A204.1 (cell line): ENCODE results near the gene ABAT.
"Not testable (repeated sequence)": the region's sequence is repeated elsewhere in the genome, so short reads cannot be mapped to it uniquely, and the experiment has no call there.

Experiments used
- FAIRE-seq: peaks from 2 replicates; lab custom pipeline; 2012; peaks lifted over from hg19 to GRCh38; lab: Jason Lieb, UNC

The ABAT gene

GRCh38 chr16:8682551-8683259 is 8.3 kb downstream of the ABAT start:
- FAIRE-seq, result no peak

DNA sequence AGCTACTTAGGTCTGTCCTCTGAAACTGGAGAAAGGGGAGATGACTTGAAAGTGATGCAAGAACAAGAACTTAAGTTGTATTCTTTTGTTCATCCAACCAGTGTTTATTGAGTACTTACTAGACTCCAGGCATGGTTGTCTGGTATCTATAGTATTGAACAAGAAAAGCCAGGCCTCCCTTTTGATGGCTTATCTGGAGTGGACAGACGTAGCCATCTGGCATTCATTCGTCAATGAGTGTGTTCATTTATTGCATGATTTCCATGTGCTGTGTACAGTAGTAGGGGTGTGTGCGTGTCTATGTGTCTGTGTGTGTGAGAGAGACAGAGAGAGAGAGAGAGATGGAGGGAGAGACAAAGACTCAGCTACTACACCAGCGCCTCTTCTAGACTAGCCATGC is 9.2 kb downstream of the ABAT start:
- no peak for FAIRE-seq

- FAIRE-seq, result no peak
Measured at GRCh38 chr16:8685617-8686016, 11.2 kb downstream of the ABAT start.

- FAIRE-seq, result no peak
Measured at GRCh38 chr16:8686031-8686621, 11.7 kb downstream of the ABAT start.

GRCh38 chr16:8686879-8687278 is 12.5 kb downstream of the ABAT start:
- FAIRE-seq, result no peak

- no peak for FAIRE-seq
Measured at GRCh38 chr16:8689686-8690085, 15.3 kb downstream of the ABAT start.

GRCh38 chr16:8691728-8692127 is 17.3 kb downstream of the ABAT start:
- no peak for FAIRE-seq

- no peak for FAIRE-seq
Measured at GRCh38 chr16:8694795-8695728, 20.6 kb downstream of the ABAT start.

DNA sequence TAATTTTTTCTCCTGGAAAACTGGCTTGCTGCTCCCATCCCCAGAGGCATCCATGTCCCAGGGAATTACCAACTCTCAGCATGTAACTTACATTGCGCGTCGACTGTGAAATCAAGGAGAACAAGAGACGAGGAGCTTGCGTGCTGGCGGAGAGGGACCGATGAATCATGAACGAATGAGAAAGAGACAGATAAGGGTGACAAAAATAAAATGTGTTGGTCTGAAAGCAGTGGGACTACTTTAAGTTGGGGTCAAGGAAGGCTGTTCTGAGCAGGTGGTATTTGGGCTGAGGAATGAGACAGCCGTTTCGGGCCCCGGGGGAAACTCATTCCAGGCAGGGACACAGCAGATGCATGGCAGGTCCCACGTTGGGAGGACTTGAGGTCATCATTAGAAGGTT is 22.5 kb downstream of the ABAT start:
- FAIRE-seq, result no peak

DNA sequence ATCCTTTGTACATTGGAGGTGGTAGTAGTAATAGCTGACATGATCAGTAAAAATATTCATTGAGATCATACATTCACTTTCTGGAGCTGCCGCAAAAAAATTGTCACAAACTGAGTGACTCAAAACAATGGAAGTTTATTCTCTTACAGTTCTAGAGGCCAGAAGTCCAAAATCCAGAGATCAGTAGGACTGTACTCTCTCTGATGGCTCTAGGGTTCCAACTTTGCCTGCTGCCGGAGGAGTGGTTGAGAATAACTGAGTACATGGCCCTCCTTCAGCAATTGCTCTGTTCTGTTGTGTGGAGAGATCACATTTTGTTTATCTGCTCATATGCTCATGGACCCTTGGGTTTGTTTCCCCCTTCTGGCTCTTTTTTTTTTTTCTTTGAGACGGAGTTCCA is 23.5 kb downstream of the ABAT start:
- no peak for FAIRE-seq

GRCh38 chr16:8703693-8704092 is 29.3 kb downstream of the ABAT start:
- FAIRE-seq, result no peak

DNA sequence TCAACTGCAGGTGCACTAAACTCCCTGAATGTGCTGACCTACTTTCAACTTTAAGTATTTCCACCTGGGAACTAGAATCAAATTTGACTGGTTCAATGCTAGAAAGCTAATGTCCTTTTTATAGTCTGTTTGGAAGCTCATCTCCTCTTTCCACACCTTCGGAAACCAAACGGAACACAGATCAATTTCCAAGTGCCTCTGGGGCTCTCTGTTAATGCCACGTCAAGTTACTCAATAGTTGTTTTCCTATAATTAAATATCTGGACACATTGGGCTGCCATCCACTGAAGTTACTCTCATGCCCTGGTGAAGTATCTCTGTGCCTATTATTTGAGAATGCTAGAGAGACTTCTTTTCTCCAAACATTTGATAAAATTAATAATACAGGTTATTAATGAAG is 29.7 kb downstream of the ABAT start:
- no peak for FAIRE-seq

DNA sequence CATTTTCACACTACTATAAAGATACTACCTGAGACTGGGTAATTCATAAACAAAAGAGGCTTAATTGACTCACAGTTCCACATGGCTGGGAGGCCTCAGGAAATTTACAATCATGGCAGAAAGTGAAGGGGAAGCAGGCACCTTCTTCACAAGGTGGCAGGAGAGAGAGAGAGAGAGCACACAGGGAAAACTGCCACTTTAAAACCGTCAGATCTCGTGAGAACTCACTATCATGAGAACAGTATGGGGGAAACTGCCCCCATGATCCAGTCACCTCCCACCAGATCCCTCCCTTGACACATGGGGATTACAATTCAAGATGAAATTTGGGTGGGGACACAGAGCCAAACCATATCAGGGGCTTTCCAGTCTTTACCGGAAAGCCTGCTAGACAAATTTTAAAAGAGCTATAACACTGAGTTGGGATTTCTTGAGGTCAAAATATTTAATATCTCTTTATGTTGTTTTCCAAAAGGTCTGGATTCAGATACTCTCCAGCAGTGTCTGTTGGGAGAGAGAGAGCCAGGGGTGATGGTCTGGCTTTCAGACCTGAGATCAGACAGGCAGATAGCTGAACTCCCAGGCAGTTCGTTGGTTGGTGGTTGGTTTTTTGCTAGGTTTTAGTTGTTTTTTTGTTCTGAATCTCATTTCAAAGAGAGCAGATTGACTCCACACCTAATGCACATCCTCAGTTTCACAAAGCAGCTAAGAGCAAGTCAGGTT is 30.8 kb downstream of the ABAT start:
- FAIRE-seq, result not testable (repeated sequence)

- FAIRE-seq, result no peak
Measured at GRCh38 chr16:8708536-8708935, 34.1 kb downstream of the ABAT start.

GRCh38 chr16:8712589-8713361 is 38.4 kb downstream of the ABAT start:
- FAIRE-seq, result no peak

GRCh38 chr16:8713635-8714172 is 39.3 kb downstream of the ABAT start:
- FAIRE-seq, result no peak

- FAIRE-seq, result no peak
Measured at GRCh38 chr16:8714174-8714573, 39.8 kb downstream of the ABAT start.

DNA sequence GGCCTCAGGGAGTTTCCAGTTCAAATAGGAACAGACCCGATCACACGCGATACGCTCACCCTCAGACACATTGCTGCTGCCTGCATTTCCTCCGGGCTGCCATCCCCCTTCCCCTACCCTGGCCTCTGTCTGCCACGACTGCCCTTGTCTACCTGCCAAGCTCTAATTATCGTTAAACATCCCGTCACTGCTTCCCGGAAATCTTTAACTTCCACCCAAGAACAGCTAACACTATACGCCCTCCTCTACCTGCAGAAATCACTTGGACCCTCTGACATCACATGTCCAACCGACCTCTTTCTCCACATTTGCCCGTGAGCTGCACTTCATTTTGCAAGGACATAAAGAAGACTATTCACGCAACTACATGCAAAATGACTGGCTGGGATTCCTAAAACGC is 40.4 kb downstream of the ABAT start:
- FAIRE-seq, result no peak

DNA sequence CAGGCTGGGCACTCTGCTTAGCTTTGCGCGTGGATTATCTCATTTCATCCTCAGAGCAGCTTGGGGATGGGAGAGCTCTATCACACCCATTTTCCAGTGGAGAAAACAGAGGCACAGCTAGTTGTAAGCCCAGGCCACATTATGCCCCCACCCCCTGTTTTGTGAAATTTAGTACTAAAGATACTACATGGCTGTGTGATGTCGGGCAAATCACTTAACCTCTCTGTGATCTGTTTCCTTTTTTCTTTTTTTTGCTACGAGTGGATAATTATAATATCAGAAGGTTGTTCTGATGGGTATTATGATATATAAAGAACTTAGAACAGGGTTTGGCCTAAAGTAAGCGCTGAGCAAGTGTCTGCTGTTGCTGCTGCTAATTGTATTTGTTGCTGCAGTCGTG is 41.6 kb downstream of the ABAT start:
- FAIRE-seq, result no peak

- no peak for FAIRE-seq
Measured at GRCh38 chr16:8716592-8716991, 42.2 kb downstream of the ABAT start.

- FAIRE-seq, result no peak
Measured at GRCh38 chr16:8717469-8717868, 43.1 kb downstream of the ABAT start.
